Measurements from ENCODE around the gene SEC14L1. TPM values are rescaled to one million over a fixed set of nuclear protein-coding genes. Genes with fewer than 3 reads are reported as not detected.
A peak's percentile ranks its signal among the peaks of the same experiment; 100 is the strongest.

Gene SEC14L1
- polyA plus RNA-seq, 1 experiment: 25.2 TPM

- no peak for TF ChIP-seq CTCF (IDR thresholded peaks at IDR 0.05; ENCODE audit: insufficient read depth, low read depth, low read length)
- Histone ChIP-seq H3K36me3 (ENCODE audit: control insufficient read depth, insufficient read depth, low read length) (peaks cover 2% of the 10 kb centered on the region), H3K27me3 (ENCODE audit: control insufficient read depth, insufficient read depth, low read length) (no peaks in the 10 kb centered on the region), H3K4me3 (ENCODE audit: low read depth, low read length) (no peak overlapping the region)
- DNase-seq (ENCODE audit: low read depth): no peak
- POLR2A ChIA-PET: no interaction called here
- CTCF ChIA-PET: interaction anchor here (0.8 kb wide), 1 partner anchor 54 kb away, joined by 3 read pairs; no protein-coding TSS in a partner anchor
Observed at GRCh38 chr17:77142689-77143088, 1.9 kb downstream of the SEC14L1 start.

- DNase-seq (ENCODE audit: low read depth): no peak
- ChIA-PET POLR2A (no interaction called here), CTCF (interaction anchor here (0.8 kb wide), 1 partner anchor 55 kb away, joined by 3 read pairs; no protein-coding TSS in a partner anchor)
- TF ChIP-seq CTCF (IDR thresholded peaks at IDR 0.05; ENCODE audit: insufficient read depth, low read depth, low read length): no peak
- Histone ChIP-seq H3K27me3 (ENCODE audit: control insufficient read depth, insufficient read depth, low read length) (no peaks in the 10 kb centered on the region), H3K4me3 (ENCODE audit: low read depth, low read length) (no peak overlapping the region), H3K36me3 (ENCODE audit: control insufficient read depth, insufficient read depth, low read length) (peaks cover 2% of the 10 kb centered on the region)
Observed at GRCh38 chr17:77143306-77143705, 2.5 kb downstream of the SEC14L1 start.

- CTCF ChIA-PET: no interaction called here
- no peaks in the 10 kb centered on the region for H3K27me3 ChIP-seq (ENCODE audit: control insufficient read depth, insufficient read depth, low read length)
- TF ChIP-seq CTCF (IDR thresholded peaks at IDR 0.05; ENCODE audit: insufficient read depth, low read depth, low read length): no peak
- POLR2A ChIA-PET: interaction anchor here (0.6 kb wide), 1 partner anchor 16 kb away, joined by 3 read pairs; no protein-coding TSS in a partner anchor
- no peak for DNase-seq (ENCODE audit: low read depth)
- H3K36me3 ChIP-seq (ENCODE audit: control insufficient read depth, insufficient read depth, low read length): peaks cover 2% of the 10 kb centered on the region
- no peak overlapping the region for H3K4me3 ChIP-seq (ENCODE audit: low read depth, low read length)
Observed at GRCh38 chr17:77144227-77144626, 3.5 kb downstream of the SEC14L1 start.

- no peaks in the 10 kb centered on the region for H3K27me3 ChIP-seq (ENCODE audit: control insufficient read depth, insufficient read depth, low read length)
- CTCF ChIA-PET: interaction anchor here (0.9 to 1.6 kb wide), 5 partner anchors 16 to 89 kb away, joined by 3 to 7 read pairs (median 5); no protein-coding TSS in a partner anchor
- DNase-seq (ENCODE audit: low read depth): no peak
- POLR2A ChIA-PET: no interaction called here
- TF ChIP-seq CTCF (IDR thresholded peaks at IDR 0.05; ENCODE audit: insufficient read depth, low read depth, low read length): no peak
- H3K36me3 ChIP-seq (ENCODE audit: control insufficient read depth, insufficient read depth, low read length): peaks cover 2% of the 10 kb centered on the region
- no peak overlapping the region for H3K4me3 ChIP-seq (ENCODE audit: low read depth, low read length)
Observed at GRCh38 chr17:77145224-77145611, 4.4 kb downstream of the SEC14L1 start.

- Histone ChIP-seq H3K4me3 (ENCODE audit: low read depth, low read length) (no peak overlapping the region), H3K36me3 (ENCODE audit: control insufficient read depth, insufficient read depth, low read length) (peaks cover 3% of the 10 kb centered on the region), H3K27me3 (ENCODE audit: control insufficient read depth, insufficient read depth, low read length) (no peaks in the 10 kb centered on the region)
- POLR2A ChIA-PET: interaction anchor here (0.6 kb wide), 1 partner anchor 12 kb away, joined by 4 read pairs; no protein-coding TSS in a partner anchor
- CTCF ChIA-PET: interaction anchor here (0.6 to 1.6 kb wide), 6 partner anchors 16 to 348 kb away, joined by 3 to 7 read pairs (median 4); no protein-coding TSS in a partner anchor
- TF ChIP-seq CTCF (IDR thresholded peaks at IDR 0.05; ENCODE audit: insufficient read depth, low read depth, low read length): peak; percentile 52
- peak; percentile 52 for DNase-seq (ENCODE audit: low read depth)
Observed at GRCh38 chr17:77145612-77146245, 5.0 kb downstream of the SEC14L1 start.
